NCI-H1105 treated with DMSO at 0.1 percent for 48 hours (cell line): ENCODE measurements around the gene DYNC2H1.
"Not testable (repeated sequence)": the region's sequence is repeated elsewhere in the genome, so short reads cannot be mapped to it uniquely, and the experiment has no call there.

Experiments
- DNase-seq: peaks from one replicate; lab custom pipeline; 2025; lab: John Stamatoyannopoulos, UW

The DYNC2H1 gene

GRCh38 chr11:103368145-103368544 lies 258.9 kb downstream of the DYNC2H1 start:
- DNase-seq = no peak

DNA sequence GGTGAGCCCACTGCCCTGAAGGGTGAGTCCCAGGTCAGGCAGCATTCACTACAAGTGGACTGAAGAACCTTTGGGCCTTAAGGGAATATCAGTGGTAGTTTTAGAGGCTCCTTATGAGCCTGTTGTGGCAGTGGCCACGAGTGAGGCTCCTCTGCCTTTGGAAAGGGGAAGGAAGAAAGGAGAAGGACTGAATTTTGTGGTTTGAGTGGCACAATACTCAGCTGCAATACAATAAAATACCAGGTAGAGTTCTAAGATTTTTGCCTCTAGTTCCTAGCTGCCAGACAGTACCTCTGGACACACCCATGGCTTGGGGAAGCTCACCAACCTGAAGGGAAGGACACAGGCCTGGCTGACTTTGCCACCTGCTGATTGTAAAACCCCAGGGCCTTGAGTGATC lies 260.9 kb downstream of the DYNC2H1 start:
- no peak for DNase-seq

DNA sequence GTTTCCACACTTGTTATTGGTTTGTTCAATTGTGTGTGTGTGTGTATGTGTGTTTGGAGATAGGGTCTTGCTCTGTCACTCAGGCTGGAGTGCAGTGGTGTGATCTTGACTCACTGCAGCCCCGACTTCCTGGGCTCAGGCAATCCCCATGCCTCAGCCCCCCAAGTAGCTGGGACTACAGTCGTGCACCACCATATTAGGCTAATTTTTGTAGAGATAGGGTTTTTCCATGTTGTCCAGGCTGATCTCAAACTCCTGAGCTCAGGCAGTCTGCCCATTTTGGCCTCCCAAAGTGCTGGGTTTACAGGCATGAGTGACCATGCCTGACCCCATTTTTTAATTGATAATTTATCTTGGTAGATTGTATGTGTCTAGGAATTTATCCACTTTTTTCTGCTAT lies 263.7 kb downstream of the DYNC2H1 start:
- DNase-seq = no peak

GRCh38 chr11:103374227-103374626 lies 265.0 kb downstream of the DYNC2H1 start:
- not testable (repeated sequence) for DNase-seq

- DNase-seq = no peak
These were observed 269.7 kb downstream of the DYNC2H1 start for GRCh38 chr11:103378931-103379330.

DNA sequence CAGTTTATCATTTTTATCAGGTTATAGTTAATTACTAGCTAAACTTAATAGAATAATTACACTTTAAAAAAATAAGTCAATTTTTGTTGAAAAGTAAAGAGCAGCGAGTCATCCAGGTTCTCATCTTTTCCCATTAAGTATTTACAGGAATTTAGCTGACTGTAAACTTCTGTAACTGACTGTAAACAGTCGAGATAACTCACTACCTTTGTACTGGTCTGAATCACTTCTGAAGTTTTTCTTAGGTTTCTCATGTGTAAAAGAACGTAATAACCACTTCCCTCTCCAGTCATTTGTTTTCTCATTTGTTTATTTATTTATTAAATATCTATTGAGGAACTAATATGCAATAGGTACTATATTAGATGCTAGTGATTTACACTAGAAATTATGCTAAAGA lies 270.8 kb downstream of the DYNC2H1 start:
- no peak for DNase-seq

DNA sequence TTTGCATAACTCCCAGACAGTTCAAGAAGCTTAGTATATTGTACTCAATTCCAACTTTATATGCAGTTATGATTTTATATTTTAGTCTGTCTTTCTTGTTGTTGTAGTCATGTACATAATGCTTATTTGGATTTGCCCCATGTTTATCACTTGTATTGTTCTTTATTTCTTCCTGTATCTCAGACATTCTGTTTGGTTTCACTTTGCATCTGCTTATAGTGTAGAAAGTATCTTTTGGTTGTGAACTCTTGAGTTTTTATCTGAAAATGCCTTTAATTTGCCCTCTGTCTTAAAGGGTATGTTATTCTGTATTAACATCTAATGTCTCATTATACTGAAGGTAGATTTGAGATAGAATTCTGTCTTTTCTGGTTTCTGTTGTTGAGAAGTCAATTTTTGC lies 275.4 kb downstream of the DYNC2H1 start:
- no peak for DNase-seq

DNA sequence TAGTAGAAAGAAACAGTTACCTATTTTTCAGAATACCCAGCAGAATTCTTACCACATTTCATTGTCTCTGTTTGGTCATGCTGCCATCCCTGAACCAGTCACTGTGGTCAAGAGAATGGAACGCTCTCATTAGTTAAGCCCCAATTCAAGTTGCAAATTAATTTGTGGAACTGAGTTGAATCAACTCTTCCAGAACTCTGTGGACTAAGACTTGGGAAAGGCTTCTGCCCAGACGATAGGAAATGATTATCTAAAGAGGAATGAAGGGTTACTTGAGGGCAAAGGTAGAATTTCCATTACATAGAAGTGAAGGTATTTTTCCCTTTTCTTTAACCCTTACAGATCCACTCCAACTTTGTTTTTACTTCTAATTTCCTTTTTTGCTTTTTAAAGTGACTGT lies 286.4 kb downstream of the DYNC2H1 start:
- no peak for DNase-seq

DNA sequence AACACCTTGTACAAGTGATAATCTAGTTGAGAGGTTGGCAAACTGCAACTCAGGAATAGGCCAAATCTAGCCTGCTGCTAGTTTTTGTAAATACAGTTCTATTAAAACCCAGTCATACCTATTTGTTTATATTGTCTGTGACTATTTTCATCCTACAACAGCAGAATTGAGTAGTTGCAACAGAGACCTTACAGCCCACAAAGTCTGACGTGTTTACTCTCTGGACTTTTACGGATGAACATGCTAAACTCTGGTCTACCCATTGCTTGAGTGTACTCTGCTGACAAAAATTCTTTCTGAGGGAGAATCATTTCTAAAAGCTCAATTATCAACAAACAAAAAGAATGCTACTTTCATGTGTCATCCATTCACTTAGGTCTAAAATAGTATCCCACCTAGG lies 287.0 kb downstream of the DYNC2H1 start:
- no peak for DNase-seq

DNA sequence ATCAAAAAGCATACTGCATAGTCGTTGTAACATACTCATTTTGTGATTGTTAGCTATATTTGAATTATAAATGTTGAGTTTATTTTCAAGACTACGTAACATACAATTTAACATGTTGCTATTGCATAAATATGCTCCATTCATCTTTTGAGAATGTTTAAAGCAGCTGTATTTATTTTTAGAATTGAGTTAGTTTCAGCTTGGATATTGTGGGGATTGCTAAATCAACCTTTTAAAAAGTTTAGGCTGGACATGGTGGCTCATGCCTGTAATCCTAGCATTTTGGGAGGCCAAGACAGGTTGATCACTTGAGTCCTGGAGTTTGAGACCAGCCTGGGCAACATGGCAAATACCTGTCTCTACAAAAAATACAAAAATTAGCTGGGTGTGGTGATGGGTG lies 288.1 kb downstream of the DYNC2H1 start:
- no peak for DNase-seq

- no peak for DNase-seq
These were observed 289.6 kb downstream of the DYNC2H1 start for GRCh38 chr11:103398829-103399228.

GRCh38 chr11:103406357-103406756 lies 297.1 kb downstream of the DYNC2H1 start:
- DNase-seq = no peak

DNA sequence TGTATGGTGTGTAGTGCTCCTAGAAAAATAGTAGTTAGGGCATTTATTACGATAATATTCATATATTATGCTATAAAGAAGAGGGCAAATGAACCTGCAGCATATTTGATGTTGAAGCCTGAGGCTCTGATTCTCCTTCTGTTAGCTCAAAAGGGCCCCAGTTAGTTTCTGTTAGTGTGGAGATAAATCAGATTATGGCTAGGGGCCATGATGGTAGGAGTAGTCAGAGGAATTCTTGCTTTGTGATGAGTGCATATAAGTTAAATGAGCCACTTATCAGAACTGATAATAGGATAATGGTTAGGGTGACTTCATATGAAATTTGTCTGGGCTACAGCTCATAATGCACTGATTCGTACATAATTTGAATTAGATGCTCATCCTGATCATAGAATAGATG lies 298.4 kb downstream of the DYNC2H1 start:
- DNase-seq = no peak

- no peak for DNase-seq
These were observed 304.2 kb downstream of the DYNC2H1 start for GRCh38 chr11:103413266-103413888.

DNA sequence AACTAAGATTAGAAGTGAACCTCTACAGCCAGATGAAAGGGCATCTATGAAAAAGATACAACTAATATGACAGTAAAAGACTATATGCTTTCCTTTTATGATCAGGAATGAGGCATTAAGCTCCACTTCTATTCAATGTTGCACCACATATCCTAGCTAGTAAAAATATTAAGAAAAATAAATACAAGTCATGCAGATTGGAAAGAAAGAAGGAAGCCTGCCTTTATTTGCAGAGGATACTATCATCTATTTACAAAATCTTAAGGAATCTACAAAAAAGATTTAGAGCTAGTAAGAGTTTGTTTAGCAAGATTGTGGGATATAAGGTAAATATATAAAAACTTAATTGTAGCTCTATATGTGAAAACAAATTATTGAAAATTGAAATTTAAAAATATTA lies 308.8 kb downstream of the DYNC2H1 start:
- no peak for DNase-seq

DNA sequence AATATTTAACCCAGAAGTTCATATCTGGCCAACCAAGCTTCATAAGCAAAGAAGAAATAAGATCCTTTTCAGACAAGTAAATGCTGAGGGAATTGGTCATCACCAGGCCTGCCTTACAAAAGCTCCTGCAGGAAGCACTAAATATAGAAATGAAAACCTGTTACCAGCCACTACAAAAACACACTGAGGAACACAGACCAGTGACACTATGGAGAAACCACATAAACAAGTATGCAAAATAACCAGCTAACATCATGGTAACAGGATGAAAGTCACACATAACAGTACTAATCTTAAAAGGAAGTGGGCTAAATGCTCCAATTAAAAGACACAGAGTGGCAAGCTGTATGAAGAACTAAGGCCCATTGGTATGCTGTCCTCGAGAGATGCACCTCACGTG lies 311.4 kb downstream of the DYNC2H1 start:
- DNase-seq = no peak

DNA sequence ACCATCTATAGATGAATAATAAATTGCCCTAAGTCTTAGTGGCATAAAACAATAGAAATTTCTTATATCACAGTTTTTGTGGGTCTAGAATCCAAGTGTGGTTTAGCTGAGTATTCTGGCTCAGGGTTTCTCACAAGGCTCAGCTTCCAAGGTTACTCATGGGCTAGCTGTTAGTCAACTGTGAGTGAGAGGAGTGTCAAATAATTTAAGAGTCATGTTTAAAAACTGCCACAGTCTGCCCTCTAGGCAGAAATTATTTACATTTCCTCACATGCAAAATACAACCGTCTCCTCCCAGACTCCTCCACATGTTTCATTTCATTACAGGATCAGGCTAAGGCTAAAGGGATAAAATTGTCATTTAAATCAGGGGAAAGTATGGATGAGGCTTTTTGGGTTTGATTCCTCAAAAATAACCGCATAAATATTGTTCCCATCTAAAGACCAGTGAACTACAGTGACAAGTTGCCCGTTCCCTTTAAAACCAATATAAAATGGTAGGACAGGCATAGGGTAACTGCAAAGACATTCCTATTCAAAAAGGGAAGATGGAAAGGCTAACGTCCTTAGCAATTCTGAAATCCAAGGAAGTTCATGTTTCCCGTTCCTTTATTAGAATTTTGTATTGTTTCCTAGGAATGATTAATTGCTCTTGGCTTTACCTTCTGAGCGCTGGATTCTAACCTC lies 324.3 kb downstream of the DYNC2H1 start:
- DNase-seq = no peak

DNA sequence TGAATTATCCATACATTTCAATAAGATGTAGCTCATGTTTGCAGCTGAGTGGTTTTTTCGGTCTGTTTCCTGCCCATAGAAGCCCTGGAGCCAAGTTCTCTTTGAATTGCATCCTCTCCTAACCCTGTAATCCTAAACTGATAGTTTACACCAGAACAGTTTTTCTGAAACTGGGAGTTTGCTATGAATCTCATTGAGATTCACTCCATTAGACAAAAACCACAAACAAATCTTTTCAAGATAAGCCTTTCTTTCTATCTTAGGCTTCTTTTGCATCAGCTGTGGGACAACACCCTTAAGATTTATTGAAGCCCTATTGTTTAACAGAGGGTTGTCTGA lies 324.8 kb downstream of the DYNC2H1 start:
- no peak for DNase-seq

DNA sequence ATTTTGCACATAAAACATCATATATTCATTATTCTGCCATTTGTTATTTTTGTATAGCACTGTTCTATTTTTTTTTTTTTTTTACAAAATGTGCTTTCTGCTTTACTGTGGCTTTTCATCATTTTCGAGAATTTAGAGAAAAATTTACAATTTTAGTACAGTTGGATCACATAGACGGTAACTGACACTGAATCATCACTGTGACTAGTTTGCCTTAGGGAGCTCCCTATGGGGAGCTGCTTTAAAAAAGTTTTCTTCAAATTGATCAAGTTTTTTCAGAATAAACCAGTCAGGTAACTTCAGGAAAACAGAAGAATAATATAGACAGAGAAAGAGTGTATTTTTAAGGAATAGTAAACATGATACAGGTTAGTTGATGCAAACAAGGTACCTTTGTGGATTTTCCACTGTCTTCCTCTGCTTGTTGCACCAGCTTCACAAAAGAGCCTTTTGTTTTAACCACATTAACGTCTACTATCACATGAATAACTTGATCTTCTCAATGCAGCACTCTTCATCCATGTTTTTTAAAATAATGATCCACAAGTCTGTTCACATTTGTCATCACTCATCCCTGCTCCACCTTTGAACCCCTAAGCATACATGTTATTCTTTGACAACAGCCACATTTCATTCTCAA lies 327.0 kb downstream of the DYNC2H1 start:
- no peak for DNase-seq

DNA sequence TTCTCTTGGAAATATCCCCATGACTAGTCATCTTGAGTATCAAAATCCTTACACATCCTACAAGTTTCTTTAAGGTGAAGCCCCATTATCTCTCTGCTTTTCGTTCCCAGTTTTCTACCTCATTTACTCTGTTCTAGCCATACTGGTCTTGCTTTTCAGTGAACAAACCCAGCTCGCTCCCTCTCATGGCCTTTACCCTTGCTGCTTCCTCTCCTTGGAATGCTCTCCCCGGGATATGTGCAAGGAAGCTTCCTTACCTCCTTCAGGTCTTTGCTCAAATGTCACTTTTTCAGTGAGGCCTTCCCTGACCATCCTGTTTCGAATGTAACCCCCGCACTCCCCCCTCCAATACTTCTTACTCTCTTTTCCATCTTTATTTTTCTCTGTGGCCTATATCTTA lies 331.8 kb downstream of the DYNC2H1 start:
- no peak for DNase-seq

DNA sequence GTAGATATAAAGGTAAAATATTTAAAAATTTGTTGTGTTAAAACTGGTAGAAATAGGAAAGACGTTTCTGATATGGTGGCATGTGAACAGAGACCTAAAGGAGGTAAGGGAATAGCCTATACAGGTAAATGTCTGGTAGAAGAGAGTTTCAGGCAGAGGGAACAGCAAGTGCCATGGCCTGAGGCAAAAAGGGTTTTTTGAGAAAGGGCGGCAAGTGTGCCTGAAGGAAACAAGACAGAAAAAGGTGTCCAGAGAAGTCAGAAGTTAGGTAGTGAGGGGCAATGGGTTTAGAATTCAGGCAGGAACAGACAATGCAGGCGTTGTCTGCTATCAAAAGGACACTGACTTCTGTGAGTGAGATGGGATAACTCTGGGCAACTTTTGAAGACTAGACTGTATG lies 339.7 kb downstream of the DYNC2H1 start:
- DNase-seq = no peak

- no peak for DNase-seq
These were observed 341.0 kb downstream of the DYNC2H1 start for GRCh38 chr11:103450241-103450640.

DNA sequence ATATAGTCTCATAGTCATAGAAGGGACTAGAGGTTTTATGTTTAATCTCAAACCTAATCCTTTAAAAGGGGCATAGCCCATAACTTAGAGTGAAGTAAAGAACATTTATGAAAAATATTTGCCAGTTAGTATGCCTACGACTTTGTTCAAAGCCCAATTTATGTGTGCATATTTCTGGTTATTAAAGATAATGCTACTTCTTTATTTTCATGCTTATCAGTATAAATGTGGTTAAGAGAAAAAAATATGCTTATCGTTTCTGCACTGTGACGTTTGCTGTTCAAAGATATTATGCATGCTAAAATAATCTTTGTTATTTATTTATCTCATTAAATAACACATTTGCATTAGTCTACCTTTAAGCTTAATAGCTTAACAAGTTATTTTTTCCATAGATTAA lies 343.9 kb downstream of the DYNC2H1 start:
- no peak for DNase-seq
